Measurements from ENCODE around the gene PRDM16. TPM values are rescaled to one million over a fixed set of nuclear protein-coding genes. Genes with fewer than 3 reads are reported as not detected.

PRDM16 gene
- total RNA-seq, 1 donor from 2014 or later, result 15.9 TPM

DNA sequence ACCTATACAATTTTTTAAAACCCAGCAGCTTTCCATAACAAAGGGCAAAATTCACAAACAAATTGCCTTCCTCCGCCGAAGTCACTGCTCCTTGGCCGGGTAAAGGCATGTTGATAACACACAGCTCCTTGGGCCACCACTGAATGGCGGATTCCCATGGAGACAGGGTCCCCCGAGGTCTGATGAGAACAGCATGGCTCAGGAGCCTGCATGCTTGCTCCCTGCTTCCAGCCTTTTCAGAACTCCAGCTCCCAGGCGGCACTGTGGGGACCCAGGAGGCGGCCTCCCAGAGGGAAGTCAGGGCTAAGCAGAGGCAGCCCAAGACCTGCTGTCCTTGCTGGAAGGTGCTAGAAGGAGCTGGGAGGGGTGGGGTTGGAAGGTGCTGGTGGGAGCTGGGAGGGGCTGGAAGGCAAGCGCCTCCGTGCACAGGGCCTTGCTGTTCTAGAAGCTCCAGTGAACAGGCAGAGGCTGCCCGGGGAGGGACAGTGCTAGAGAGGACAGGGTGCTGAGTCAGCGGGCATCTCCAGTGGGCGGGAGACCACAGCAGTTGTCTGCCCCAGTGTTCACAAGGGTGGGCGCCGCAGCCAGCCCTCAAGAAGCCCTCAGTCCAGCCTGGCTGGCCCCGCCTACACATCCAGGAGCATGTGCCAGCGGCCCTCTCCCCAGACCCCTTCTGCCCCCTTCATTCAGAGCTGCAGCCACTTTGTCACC is 35.1 kb downstream of the PRDM16 start:
- no peak for DNase-seq (ENCODE audit: low spot score)

GRCh38 chr1:3105167-3105863 is 36.3 kb downstream of the PRDM16 start:
- DNase-seq (ENCODE audit: low spot score), result no peak

- DNase-seq (ENCODE audit: low spot score), result no peak
These were observed 37.2 kb downstream of the PRDM16 start for GRCh38 chr1:3106216-3106615.

- DNase-seq (ENCODE audit: low spot score), result no peak
These were observed 38.2 kb downstream of the PRDM16 start for GRCh38 chr1:3107201-3107600.

DNA sequence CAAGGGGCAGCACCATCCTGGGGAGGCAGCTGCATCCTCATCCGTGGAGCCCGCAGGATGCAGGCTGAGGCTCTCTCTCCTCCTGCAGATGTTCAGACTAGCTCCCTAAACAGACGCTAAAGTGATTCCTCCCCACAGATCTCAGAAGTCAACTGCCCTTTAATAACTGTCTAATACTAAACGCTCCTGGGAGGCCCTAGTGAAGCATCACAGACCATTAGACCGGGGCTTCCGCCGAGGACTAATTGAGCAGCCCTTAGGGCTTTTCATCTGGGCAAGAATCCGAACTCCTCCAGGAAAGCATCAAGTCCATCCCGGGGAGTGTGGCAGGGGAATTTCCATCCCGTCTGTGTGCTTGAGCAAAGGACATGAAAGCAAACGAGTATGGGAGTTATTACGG is 40.4 kb downstream of the PRDM16 start:
- DNase-seq (ENCODE audit: low spot score), result no peak

DNA sequence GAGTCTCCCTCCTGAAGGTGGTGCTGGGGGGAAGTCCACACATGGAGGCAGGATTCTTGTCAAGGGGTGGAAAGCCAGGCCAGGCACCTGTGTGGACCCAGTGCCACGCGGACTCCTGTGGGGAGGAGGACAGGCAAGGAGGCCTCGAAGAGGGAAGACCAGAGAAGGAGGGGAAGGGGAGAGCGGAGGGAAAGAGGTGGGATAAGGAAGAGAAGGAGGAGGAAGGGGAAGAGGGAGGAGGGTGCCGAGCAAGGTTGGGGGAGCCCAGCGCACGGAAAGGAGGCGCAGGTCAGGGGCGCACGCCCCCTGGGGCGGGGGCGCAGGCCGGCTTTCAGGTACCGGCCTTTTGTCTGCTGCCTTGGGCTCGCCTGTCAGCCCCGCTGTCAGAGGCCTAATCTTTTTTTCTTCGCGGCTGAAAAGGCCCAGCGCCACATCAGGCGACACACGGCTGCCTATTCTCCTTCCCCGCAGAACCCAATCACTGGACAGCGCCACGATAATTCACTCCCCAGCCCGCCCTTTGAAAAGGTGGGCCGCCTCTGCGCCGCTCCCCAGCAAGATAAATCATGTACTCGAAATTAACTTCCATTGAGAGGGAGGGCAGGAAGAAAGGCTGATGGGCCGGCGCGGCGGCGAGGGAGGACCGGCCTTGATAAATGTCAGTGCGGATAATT is 42.5 kb downstream of the PRDM16 start:
- no peak for DNase-seq (ENCODE audit: low spot score)

DNA sequence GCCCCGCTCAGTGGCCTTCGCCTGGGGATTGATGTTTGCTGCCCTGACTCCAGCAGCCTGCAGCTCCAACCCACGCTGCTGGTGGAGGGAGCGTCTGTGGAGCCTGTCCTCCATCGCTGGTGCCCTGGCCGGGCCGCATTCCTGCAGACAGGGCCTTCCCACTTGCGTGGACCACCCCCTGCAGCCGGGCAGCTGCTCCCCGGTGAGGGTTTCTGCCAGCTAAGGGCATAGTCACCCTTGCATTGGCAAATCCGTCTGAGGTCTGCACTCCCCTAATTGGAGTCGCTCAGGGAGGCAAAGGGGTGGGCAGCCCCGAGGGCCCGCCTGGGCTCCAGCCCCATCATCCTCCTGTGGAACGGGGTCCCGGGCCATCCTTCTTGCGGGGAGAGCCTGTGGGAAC is 43.5 kb downstream of the PRDM16 start:
- DNase-seq (ENCODE audit: low spot score), result no peak

DNA sequence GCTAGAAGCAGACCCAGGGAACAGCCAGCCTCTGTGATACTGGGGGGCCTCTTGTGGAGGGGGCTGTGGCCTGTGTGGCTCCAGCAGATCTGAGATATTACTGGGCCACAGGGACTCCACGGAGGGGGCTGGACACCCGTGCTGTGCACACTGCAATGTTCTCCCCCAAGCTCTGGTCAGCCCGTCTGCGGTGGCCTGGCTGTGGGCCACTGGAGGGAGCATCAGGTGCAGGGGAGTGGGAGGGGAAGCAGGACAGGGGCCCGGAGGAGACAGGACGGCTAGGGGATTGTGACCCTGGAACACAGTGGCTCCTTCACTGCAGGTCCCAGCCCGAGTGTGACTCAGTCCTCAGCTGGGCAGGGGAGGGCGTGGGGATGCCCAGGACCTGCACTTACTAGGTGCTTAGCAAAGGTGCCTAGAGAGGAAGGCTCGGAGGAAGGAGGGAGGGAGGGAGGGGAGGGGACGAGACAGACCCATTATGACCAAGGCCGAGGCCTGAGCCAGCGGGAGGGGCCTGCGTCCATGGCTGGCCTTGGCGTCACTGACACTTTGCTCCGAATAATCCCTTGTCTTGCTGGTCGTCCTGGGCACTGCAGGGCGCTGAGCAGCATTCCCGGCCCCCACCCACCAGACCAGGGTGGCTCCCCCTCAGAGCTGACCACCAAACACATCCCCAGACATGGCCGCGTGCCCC is 44.2 kb downstream of the PRDM16 start:
- no peak for DNase-seq (ENCODE audit: low spot score)

GRCh38 chr1:3113741-3114056 is 44.7 kb downstream of the PRDM16 start:
- no peak for DNase-seq (ENCODE audit: low spot score)

DNA sequence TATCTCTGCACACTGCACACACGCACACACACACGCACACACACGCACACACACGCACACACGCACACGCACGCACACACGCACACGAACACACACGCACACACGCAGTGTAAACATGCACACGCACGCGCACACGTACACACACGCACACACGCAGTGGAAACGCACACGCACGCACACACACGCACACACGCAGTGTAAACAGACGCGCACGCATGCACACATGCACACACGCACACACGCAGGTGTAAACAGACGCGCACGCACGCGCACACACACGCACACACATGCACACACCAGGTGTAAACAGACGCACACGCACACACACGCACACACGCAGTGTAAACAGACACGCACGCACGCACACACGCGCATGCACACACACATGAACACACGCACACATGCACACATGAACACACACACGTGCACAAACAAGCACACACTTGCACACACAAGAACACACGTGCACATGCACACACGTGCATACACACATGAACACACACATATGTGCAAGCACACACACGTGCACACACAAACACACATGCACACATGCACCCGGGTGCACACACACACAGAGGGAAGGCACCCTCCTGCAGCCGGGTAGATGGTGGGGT is 45.2 kb downstream of the PRDM16 start:
- no peak for DNase-seq (ENCODE audit: low spot score)

DNA sequence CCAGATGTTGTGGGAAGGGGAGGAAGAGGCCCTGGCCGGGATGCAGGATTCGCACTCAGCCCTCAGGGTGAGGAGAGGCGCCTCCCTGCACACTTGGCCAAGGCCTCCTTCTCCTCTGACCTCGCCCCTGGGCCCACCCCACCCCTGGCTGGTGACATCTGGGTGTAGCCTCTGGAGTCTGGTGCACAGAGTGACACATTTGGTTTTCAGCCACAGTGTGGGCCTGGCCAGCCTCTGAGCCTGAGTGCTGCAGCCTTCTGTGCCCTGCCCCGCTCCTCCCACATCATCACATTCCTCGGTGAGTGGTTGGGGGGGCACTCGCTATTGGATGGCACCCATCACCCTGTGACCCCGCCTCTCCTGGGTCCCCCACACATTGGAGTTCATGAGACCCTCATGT is 45.8 kb downstream of the PRDM16 start:
- no peak for DNase-seq (ENCODE audit: low spot score)

GRCh38 chr1:3115275-3116149 is 46.5 kb downstream of the PRDM16 start:
- no peak for DNase-seq (ENCODE audit: low spot score)

- DNase-seq (ENCODE audit: low spot score), result no peak
These were observed 47.1 kb downstream of the PRDM16 start for GRCh38 chr1:3116150-3116510.

- DNase-seq (ENCODE audit: low spot score), result no peak
These were observed 47.6 kb downstream of the PRDM16 start for GRCh38 chr1:3116560-3116959.

DNA sequence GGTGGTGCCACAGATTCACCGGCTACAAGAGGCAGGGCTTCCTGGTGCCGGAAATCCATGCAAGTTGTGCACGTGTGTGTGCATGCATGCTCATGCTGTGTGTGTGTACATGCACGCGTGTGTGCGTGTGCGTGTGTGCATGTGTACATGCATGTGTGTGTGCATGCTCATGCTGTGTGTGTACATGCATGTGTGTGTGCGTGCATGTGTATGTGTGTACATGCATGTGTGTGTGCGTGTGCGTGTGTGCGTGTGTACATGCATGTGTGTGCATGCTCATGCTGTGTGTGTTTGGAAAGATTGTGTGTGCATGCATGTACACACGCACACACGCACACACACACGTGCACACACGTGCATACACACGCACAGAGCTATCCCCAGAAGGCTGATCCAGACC is 48.9 kb downstream of the PRDM16 start:
- no peak for DNase-seq (ENCODE audit: low spot score)

GRCh38 chr1:3119061-3119460 is 50.1 kb downstream of the PRDM16 start:
- no peak for DNase-seq (ENCODE audit: low spot score)

GRCh38 chr1:3119725-3120124 is 50.7 kb downstream of the PRDM16 start:
- DNase-seq (ENCODE audit: low spot score), result no peak

DNA sequence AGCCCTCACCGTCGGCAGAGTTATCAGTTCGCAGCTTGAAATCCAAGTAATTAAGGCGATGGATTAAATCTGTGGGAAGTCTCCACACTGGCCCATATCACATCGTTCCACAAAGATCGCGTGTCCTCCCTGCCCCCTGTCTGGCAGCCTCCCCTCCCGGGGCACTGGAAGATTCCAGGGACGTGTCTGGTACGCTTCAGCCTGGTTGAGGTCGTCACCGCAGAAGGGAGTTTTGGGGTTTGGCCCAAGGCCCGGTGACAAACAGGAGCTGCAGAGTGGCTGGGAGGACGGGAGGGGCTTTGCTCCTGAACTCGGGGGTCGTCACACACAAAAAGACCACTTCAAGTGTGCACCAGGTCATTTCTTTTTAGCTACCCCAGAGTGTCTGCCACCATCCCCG is 51.1 kb downstream of the PRDM16 start:
- DNase-seq (ENCODE audit: low spot score), result no peak

DNA sequence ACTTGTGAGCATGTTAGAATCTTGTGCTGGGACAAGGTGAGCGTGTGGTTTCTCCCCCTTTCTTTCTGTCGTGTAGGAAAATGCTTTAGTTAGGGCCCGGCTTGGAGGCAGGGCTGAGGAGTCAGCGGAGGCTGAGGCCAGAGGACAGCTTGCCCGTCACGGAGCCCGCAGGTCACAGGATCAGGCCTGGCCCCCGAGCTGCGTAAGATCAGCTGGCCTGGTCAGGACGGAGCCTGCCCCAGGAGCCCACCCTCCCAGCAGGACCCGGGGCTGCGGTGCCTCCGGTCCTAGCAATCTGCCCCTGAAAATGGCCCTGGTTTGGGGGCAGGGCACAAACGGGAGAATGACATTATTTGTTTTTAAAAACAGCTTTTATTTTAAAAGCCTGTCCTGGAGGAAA is 52.0 kb downstream of the PRDM16 start:
- DNase-seq (ENCODE audit: low spot score), result no peak

DNA sequence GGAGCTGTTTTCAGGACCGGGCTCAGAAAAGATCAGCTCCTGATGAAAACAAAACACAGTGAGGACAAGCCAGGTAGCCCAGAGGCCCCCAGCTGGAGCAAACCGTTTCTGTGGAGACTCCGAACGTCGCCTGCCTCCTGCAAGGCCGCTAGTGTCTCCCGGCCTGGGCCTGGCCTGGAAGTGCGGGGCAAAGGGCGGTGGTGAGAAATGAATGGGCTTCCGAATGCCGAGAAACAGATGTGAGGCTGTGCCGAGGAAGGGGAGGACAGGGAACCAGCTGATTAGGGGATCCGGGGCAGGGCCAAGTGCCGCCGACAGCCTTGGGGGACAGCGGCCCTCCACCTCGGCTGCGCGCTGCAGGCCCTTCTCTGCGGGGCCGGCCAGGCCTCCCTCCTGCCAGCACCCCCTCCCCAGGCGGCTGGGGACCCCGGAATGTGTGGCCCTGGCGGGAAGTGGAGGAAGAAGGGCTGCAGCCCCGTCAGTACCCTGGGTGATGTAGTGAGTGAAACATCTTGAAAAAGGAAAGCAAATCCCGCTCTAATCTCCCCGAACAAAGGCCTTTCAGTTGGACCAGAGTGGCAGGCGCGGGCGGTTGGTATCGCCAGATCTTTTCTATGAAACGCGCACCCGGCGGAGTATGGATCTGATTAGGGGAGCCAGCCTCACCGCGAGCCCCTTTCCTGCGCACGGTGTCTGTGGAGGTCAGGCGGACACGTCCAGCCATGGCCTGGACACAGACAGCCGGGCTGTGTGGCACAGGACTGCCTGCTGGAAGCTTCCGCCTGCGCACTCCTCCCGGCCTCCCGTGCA is 52.6 kb downstream of the PRDM16 start:
- no peak for DNase-seq (ENCODE audit: low spot score)
